Fibroblast of villous mesenchyme (primary cell): ENCODE results near the gene FSTL5. TPM values are rescaled to one million over a fixed set of nuclear protein-coding genes. Genes with fewer than 3 reads are reported as not detected.

Experiments used
- DNase-seq: peaks from one replicate; pipeline ENCODE4 v3.0.0-alpha.2; 2010; ENCODE audit warnings: low read depth
- H3K4me3 ChIP-seq: 2 replicates; pipeline ENCODE4 v1.5.1; 2011; ENCODE audit warnings: low read depth, mild to moderate bottlenecking, low read length
- CTCF ChIP-seq: IDR thresholded peaks from 2 replicates; pipeline ENCODE4 v1.5.1; 2012; ENCODE audit warnings: low read depth, mild to moderate bottlenecking, low read length; ENCODE audit not compliant: insufficient read depth
- total RNA-seq: library from RNA; depleted of rRNA; stranded (reverse); fragments of >200 nt; gene quantifications from 2 replicates; pipeline ENCODE4 v1.2.3, GENCODE V29; 2012

FSTL5 gene
- total RNA-seq, 1 donor = not detected

DNA sequence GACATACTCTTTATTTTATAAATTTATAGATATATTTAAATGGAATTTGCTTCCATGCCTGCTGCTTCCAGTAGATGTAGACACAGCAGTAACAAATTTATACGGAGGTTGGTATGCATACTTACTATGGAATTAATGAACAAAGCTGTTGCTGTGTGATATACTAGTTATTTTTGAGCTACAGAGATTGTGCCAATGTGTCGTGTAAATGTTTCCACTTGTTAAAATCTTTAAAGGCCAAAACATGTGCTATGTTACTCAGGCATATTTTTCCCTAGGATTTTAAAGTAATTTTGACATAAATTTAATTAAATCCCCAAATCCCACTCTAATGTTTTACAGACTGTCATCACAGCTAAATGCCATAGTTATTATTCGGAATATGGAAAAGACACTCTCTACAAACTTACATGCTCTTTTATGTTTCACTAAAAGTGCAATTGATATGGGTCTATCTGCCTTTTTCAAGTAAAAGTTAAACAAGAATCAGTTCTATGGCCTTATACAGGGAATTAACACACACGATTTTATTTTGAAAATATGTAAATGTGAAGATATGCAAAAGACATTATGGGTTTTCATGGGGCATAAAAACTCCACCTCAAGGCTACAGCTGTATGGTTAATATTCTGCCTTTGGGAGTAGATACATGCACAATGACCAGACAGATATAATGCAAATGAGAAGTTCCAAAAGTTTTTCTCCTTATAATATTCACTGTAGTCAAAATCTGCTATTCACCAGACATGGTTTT lies 256.8 kb downstream of the FSTL5 start:
- H3K4me3 ChIP-seq = no peak overlapping the region
- TF ChIP-seq CTCF = no peak
- no peak for DNase-seq

DNA sequence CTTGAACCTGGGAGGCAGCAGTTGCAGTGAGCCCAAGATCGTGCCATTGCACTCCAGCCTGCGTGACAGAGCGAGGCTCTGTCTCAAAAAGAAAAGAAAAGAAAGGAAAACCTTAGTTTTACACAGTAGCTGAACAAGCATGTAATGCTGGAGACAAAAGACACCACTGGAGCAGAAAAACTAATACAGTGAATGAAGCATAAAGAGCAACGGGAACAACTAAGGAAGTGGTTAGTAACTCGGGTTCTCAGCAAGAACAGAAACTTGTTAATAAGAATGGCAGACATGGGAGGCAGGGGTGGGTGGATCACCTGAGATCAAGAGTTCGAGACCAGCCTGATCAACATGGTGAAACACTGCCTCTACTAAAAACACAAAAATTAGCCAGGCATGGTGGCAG lies 263.7 kb downstream of the FSTL5 start:
- no peak overlapping the region for H3K4me3 ChIP-seq
- no peak for TF ChIP-seq CTCF
- DNase-seq = no peak

- TF ChIP-seq CTCF = no peak
Measured at GRCh38 chr4:161894493-161895167, 269.2 kb downstream of the FSTL5 start.

DNA sequence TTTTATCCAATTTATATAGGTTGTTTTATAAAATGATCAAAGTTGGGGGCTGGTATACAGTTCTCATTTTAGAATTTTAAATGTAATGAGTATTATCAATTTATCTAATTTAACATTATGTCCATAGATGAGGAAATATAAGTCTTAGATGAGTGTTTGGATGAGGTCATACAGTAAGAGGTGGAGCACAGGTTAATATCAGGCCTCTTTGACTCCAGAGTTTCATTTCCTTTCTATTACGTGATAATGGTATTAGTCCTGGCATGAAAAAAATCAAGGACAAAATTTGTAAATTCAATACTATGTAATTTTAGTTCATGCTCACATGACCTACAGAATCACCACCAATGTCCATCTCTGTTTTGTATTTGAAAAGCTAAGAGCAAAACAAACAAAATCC lies 269.8 kb downstream of the FSTL5 start:
- DNase-seq = no peak
- no peak for TF ChIP-seq CTCF
- no peak overlapping the region for H3K4me3 ChIP-seq

More at GRCh38 chr4:161894493-161895167, 269.2 kb downstream of the FSTL5 start:
- H3K4me3 ChIP-seq = no peak overlapping the region
- DNase-seq = no peak

DNA sequence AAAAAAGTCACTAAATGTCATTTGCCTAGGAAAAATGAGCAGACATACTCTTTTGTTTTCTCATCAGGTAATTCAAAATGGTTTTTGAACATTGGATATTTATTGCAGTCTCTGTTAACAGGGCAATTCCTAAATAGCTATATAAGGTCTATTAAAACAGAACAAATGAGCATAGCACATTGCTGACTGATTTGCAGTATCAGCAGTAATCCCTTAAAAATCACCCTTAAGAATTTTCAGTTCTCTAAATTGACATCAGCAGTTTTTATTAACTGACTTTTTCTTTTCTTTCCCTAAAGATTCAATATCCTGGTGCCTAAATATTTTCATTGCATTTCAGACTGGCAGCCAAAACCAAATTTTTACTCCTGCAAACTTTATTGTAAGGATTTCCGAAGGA lies 270.2 kb downstream of the FSTL5 start:
- no peak for DNase-seq
- H3K4me3 ChIP-seq = no peak overlapping the region
- no peak for TF ChIP-seq CTCF

- H3K4me3 ChIP-seq = no peak overlapping the region
- TF ChIP-seq CTCF = no peak
- DNase-seq = no peak
Measured at GRCh38 chr4:161892951-161893350, 270.8 kb downstream of the FSTL5 start.

- no peak for TF ChIP-seq CTCF
- DNase-seq = no peak
Measured at GRCh38 chr4:161883157-161883556, 280.6 kb downstream of the FSTL5 start.

More at GRCh38 chr4:161883157-161883556, 280.6 kb downstream of the FSTL5 start:
- H3K4me3 ChIP-seq = no peak overlapping the region
